HG03139 (cell line): ENCODE data around the gene FICD.

Source experiments
- ATAC-seq: cut with Tn5 transposase; IDR thresholded peaks from one replicate; pipeline ENCODE4 v1.9.1; 2021; ENCODE audit not compliant: unreplicated experiment

FICD gene

DNA sequence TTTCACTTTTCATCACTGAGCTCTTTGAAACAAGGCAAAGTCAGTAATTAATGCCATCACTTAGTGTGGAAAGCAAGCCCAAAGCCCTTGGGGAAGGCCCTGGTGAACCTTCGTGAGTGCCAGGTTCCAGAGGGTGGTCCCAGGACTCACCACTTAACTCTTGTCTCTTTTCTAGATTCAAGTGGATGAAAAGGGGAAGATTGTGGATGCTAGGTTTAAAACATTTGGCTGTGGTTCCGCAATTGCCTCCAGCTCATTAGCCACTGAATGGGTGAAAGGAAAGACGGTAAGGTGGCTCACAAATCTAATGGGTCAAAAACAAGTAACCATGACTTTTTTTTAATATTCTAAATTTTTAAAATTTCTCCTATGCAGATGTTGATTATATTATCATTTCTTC lies 50.1 kb downstream of the FICD start:
- no peak for ATAC-seq

DNA sequence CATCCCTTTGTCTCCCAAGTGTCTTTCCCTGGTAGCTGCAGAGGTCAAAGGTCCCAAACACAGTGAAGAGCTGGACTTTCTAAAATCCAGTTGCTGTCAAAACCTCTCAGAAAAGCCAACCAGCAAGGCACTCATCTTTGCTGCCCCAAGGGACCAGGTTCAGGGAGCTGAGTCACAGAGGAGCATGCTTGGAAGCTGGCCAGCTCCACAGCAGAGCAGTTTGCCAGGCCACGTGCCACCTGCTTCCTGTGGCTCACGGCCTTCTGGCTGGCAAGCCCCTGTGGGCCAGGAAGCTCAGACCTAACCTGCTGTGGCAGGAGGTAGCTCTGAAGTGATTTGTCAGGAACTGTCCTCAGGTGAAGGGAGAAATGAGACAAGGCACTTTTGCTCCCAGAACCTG lies 50.9 kb downstream of the FICD start:
- no peak for ATAC-seq

DNA sequence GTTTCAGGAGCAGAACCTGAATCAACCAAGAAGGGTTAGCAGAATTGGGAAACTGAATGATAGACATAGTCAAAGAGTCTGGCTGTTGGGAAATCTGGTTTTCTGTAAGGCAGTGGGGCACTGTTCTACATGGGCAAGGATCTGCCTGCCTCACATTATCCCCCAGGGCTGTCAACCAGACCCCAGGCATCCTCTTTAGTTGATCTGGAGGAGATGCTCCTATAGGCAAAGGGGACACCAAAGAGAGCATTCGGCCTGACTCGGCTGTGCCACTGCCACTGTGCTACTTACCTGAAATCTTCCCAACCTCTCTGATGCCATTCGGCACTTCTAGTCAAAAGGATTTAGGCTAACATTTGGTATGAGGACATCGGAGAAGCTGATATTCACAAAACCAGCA lies 51.4 kb downstream of the FICD start:
- ATAC-seq: no peak

DNA sequence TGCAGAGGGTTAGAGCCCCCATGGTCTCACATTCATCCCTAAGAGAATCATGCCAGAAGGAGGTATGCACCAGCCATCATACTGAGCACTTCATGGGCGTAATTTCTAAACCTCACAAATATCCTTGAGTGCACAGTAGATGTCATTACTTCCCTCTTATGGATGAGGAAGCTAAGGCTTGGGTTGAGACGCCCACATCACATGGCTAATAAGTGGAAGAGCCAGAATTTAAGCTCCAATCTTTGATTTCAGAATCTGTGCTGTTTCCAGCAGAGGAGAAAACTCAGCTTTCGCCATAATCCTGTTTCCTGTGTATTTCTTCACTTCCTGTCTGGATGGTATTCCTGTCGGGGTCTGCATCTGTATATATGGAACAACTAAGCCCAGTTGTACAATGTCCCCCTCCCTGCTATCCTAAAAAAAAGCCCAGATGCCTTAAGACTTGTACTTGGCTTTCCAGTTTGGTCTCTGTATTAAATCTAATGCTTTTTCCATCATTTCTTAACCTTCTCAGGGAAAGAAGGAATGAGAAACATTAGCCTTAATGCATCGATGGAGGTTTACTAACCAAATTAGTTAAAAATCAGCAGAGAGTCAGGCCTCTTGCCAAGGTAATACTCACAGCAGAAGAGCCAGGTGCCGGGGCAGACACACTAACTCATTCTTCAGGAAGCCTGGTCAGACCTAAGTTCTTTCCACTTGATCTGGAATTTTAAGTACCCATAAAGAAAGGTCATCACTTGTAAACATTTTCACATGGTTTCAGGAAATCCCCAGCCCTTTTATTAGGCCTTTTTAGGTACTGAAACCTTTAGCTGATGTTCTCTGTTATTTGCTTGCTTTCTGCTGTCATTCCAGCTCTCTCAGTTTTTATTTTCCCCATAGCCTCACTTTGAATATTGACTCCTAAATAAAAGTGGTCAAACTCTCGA lies 52.6 kb downstream of the FICD start:
- no peak for ATAC-seq

DNA sequence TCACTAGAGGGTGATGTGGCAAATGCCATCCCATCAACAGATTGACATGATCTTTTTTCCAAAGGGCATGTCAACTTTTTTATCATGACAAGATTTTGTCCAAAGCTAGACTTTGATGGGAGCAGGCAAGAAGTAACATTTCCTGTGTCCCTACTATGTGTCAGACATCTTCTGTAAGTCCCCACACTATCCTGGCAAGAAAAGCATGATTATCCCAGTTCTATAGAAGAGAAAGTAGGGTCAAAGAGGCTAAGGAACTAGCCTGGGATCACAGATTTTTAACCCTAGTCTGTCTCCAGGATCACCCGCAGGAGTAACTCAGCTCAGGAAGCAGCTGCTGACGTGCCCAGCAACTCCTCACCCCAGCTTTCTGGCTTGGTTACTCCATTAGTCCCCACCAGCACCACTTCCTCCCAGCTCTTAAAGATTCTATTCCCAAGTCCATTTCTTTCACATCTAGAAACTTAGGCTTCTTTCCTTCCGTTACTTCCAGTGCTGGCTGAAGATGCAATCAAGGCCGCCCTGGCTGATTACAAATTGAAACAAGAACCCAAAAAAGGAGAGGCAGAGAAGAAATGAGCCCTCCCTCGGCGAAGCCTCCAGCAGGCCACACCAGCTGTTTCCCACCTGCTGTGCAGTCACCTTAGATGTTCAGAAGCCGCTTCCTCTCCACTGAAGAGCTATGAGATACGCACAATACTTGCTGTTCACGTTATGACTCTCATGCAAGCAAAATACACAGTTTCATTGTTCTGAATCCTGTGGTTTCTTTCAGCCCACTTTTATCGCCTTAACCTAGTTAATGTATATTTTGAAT lies 53.5 kb downstream of the FICD start:
- peak; percentile 59 for ATAC-seq
